GM10847 (cell line): ENCODE results near the gene GREM2.

Experiments used
- POLR2A ChIP-seq: IDR thresholded peaks from 2 replicates; pipeline ENCODE4 v1.6.1; 2011; ENCODE audit not compliant: insufficient read length; ENCODE audit errors: extremely low read depth

The GREM2 gene

GRCh38 chr1:240500647-240501046 lies 111.3 kb downstream of the GREM2 start:
- no peak for TF ChIP-seq POLR2A

- TF ChIP-seq POLR2A, result no peak
Observed at GRCh38 chr1:240499012-240499411, 112.9 kb downstream of the GREM2 start.

- TF ChIP-seq POLR2A, result no peak
Observed at GRCh38 chr1:240498335-240498734, 113.6 kb downstream of the GREM2 start.

GRCh38 chr1:240497908-240498307 lies 114.0 kb downstream of the GREM2 start:
- TF ChIP-seq POLR2A, result no peak

- TF ChIP-seq POLR2A, result no peak
Observed at GRCh38 chr1:240496941-240497340, 115.0 kb downstream of the GREM2 start.

GRCh38 chr1:240496356-240496755 lies 115.6 kb downstream of the GREM2 start:
- TF ChIP-seq POLR2A, result no peak

GRCh38 chr1:240495601-240496000 lies 116.4 kb downstream of the GREM2 start:
- TF ChIP-seq POLR2A, result no peak

GRCh38 chr1:240492832-240493440 lies 119.0 kb downstream of the GREM2 start:
- no peak for TF ChIP-seq POLR2A

- TF ChIP-seq POLR2A, result no peak
Observed at GRCh38 chr1:240491796-240492195, 120.2 kb downstream of the GREM2 start.

- TF ChIP-seq POLR2A, result no peak
Observed at GRCh38 chr1:240491156-240491555, 120.8 kb downstream of the GREM2 start.

- TF ChIP-seq POLR2A, result no peak
Observed at GRCh38 chr1:240487493-240487892, 124.5 kb downstream of the GREM2 start.

- no peak for TF ChIP-seq POLR2A
Observed at GRCh38 chr1:240486611-240487010, 125.3 kb downstream of the GREM2 start.

GRCh38 chr1:240484804-240485443 lies 127.0 kb downstream of the GREM2 start:
- TF ChIP-seq POLR2A, result no peak

GRCh38 chr1:240478536-240478935 lies 133.4 kb downstream of the GREM2 start:
- TF ChIP-seq POLR2A, result no peak

- no peak for TF ChIP-seq POLR2A
Observed at GRCh38 chr1:240475832-240476231, 136.1 kb downstream of the GREM2 start.

- TF ChIP-seq POLR2A, result no peak
Observed at GRCh38 chr1:240474133-240474614, 137.8 kb downstream of the GREM2 start.

GRCh38 chr1:240468656-240469055 lies 143.3 kb downstream of the GREM2 start:
- TF ChIP-seq POLR2A, result no peak
